Endothelial cell of umbilical vein (primary cell): ENCODE data around the gene VAC14. TPM values are rescaled to one million over a fixed set of nuclear protein-coding genes. Genes with fewer than 3 reads are reported as not detected.

Experiments used
- BruUV-seq: library from RNA; stranded (reverse); fragments of 400-500 nt; replicated peaks from 2 replicates; lab custom pipeline; 2021; lab: Mats Ljungman, UMichigan
- CTCF ChIA-PET: fragments of 300-600, 350-600 bp; sonication (Branson Sonifier 250); formaldehyde crosslinking; loops from one replicate; lab custom pipeline; 2021; ENCODE audit warnings: antibody characterized with exemption, inconsistent platforms; lab: Charles Lee
- POLR2A ChIA-PET: fragments of 300-600, 350-600 bp; sonication (Branson Sonifier 250); formaldehyde crosslinking; loops from one replicate; lab custom pipeline; 2021; ENCODE audit warnings: antibody characterized with exemption, inconsistent platforms; lab: Charles Lee
- DNase-seq: peaks from one replicate; pipeline ENCODE4 v3.0.0-alpha.2; 2011; ENCODE audit warnings: low read depth, low spot score
- FAIRE-seq: peaks from 2 replicates; lab custom pipeline; 2011; peaks lifted over from hg19 to GRCh38; lab: Jason Lieb, UNC
- H2AFZ ChIP-seq: 2 replicates; pipeline ENCODE4 v1.6.0; 2012; ENCODE audit warnings: low read depth, low read length, control low read depth, inconsistent platforms
- H3K27ac ChIP-seq: 2 replicates; pipeline ENCODE4 v1.5.1; 2011; ENCODE audit warnings: low read depth, mild to moderate bottlenecking, control low read depth, low read length, moderate library complexity; ENCODE audit not compliant: insufficient read depth
- H3K27me3 ChIP-seq, 2 experiments: 2 replicates each; pipeline versions ENCODE4 v1.6.0 to v1.6.1; 2011; ENCODE audit warnings: low read length in 2 of 2, mixed read lengths in 1 of 2; ENCODE audit not compliant: control insufficient read depth in 2 of 2, insufficient read depth in 2 of 2
- H3K36me3 ChIP-seq, 2 experiments: 2 replicates in 1 of 2; 3 replicates in 1 of 2; pipeline ENCODE4 v1.5.1; 2011; ENCODE audit warnings: low read length in 2 of 2, mild to moderate bottlenecking in 1 of 2, moderate library complexity in 1 of 2; ENCODE audit not compliant: control insufficient read depth in 2 of 2, insufficient read depth in 2 of 2; ENCODE audit errors: extremely low read depth in 1 of 2
- H3K4me1 ChIP-seq: 3 replicates; pipeline ENCODE4 v1.5.1; 2011; ENCODE audit warnings: mild to moderate bottlenecking, low read length; ENCODE audit not compliant: control insufficient read depth, insufficient read depth; ENCODE audit errors: extremely low read depth
- H3K4me2 ChIP-seq: 2 replicates; pipeline ENCODE4 v1.6.1; 2011; ENCODE audit warnings: low read length, control low read depth, mixed read lengths; ENCODE audit not compliant: insufficient read depth
- H3K4me3 ChIP-seq, 3 experiments: fragments of 200-600 bp in 1 of 3; sonication (generic), shearing (Covaris generic) in 1 of 3; replicated peaks in 1 of 3; 2 replicates each; pipeline ENCODE4 v1.5.1; 2011 to 2016; ENCODE audit warnings: control low read depth in 3 of 3, low read length in 3 of 3, mild to moderate bottlenecking in 2 of 3, inconsistent platforms in 1 of 3, low read depth in 1 of 3, moderate library complexity in 1 of 3; ENCODE audit not compliant: insufficient read depth in 1 of 3
- H3K79me2 ChIP-seq: 2 replicates; pipeline ENCODE4 v1.6.0; 2012; ENCODE audit warnings: low read length, inconsistent platforms; ENCODE audit not compliant: control insufficient read depth, insufficient read depth
- H3K9ac ChIP-seq: replicated peaks from 2 replicates; pipeline ENCODE3; 2011; ENCODE audit warnings: low read length, control low read depth; ENCODE audit not compliant: insufficient read depth; ENCODE audit errors: extremely low read depth
- H3K9me1 ChIP-seq: replicated peaks from 3 replicates; pipeline ENCODE4 v1.6.0; 2011; ENCODE audit warnings: mild to moderate bottlenecking, low read length; ENCODE audit not compliant: control insufficient read depth, insufficient read depth; ENCODE audit errors: extremely low read depth
- H3K9me3 ChIP-seq: replicated peaks from 2 replicates; pipeline ENCODE4 v1.5.1; 2012; ENCODE audit warnings: low read length, inconsistent platforms; ENCODE audit not compliant: control insufficient read depth, insufficient read depth
- H4K20me1 ChIP-seq: replicated peaks from 2 replicates; pipeline ENCODE3; 2011; ENCODE audit warnings: mild to moderate bottlenecking, low read length; ENCODE audit not compliant: control insufficient read depth, insufficient read depth; ENCODE audit errors: extremely low read depth
- EZH2 ChIP-seq: IDR thresholded peaks from 2 replicates; pipeline ENCODE4 v1.6.1; 2012; ENCODE audit warnings: borderline replicate concordance, low read depth, mild to moderate bottlenecking, moderate library complexity, low read length, inconsistent platforms; ENCODE audit not compliant: severe bottlenecking
- FOS ChIP-seq: IDR thresholded peaks from 2 replicates; pipeline ENCODE4 v1.6.1; 2011; ENCODE audit warnings: mild to moderate bottlenecking, low read length, moderate library complexity, borderline replicate concordance; ENCODE audit not compliant: insufficient read depth
- GATA2 ChIP-seq: IDR thresholded peaks from 2 replicates; pipeline ENCODE4 v1.7.0; 2011; ENCODE audit warnings: low read depth, mild to moderate bottlenecking, moderate library complexity, mixed read lengths, low read length; ENCODE audit not compliant: insufficient read length, insufficient read depth
- JUN ChIP-seq: IDR thresholded peaks from 2 replicates; pipeline ENCODE4 v1.6.1; 2011; ENCODE audit warnings: borderline replicate concordance, low read depth; ENCODE audit not compliant: insufficient read length, insufficient read depth
- MYC ChIP-seq: IDR thresholded peaks from one replicate; pipeline ENCODE4 v1.6.1; 2011; ENCODE audit warnings: mild to moderate bottlenecking, low read depth, low read length
- POLR2A ChIP-seq: IDR thresholded peaks from 2 replicates; pipeline ENCODE4 v1.6.1; 2012; ENCODE audit warnings: low read depth, mild to moderate bottlenecking, control low read depth, low read length
- POLR2AphosphoS5 ChIP-seq: IDR thresholded peaks from 2 replicates; pipeline ENCODE4 v1.6.1; 2012; ENCODE audit warnings: low read depth, mild to moderate bottlenecking, control low read depth, low read length, moderate library complexity; ENCODE audit not compliant: insufficient read depth
- dilution Hi-C: fragments of 300-500 bp; cut with MboI; formaldehyde crosslinking; loops from one replicate; pipeline ENCODE4 v1.15.0; 2019; ENCODE audit warnings: low sequenced_read_pairs; ENCODE audit not compliant: extremely low pct_ligation_motif_present
- intact Hi-C: fragments of 100-400 bp; cut with micrococcal nuclease; formaldehyde crosslinking; loops from one replicate; pipeline ENCODE4 v1.10.0; 2022
- polyA plus RNA-seq, 4 experiments: library from polyadenylated mRNA; depleted of rRNA in 3 of 4; stranded (reverse) in 3 of 4; unstranded in 1 of 4; fragments of >200 nt; gene quantifications; 2 replicates each; pipeline versions ENCODE4 v1.2.1 to v1.2.3, GENCODE V29; 2011 to 2012; ENCODE audit warnings: missing spikeins in 1 of 4
- total RNA-seq: library from RNA; stranded (reverse); gene quantifications from 2 replicates; pipeline ENCODE4 v1.2.3, GENCODE V29; 2021
- TF ChIP-seq, protein P1 (sequence below), 2 donors: IDR thresholded peaks; 1 replicate in 1 of 2; 2 replicates in 1 of 2; pipeline ENCODE4 v1.5.1; 2011; ENCODE audit warnings: low read length in 2 of 2, mild to moderate bottlenecking in 2 of 2, moderate library complexity in 2 of 2, control low read depth in 1 of 2, inconsistent platforms in 1 of 2, low read depth in 1 of 2; ENCODE audit not compliant: insufficient read depth in 1 of 2; ENCODE audit errors: extremely low read depth in 1 of 2
- TF ChIP-seq, protein P2 (sequence below): IDR thresholded peaks from 2 replicates; pipeline ENCODE4 v1.6.1; 2011; ENCODE audit not compliant: insufficient read depth, insufficient read length

The VAC14 gene
- total and polyA plus RNA-seq, 2 donors (not counting 3 experiments of a cell fraction or from before 2014, with no cell fraction given) = 37.6 to 57.9 TPM

DNA sequence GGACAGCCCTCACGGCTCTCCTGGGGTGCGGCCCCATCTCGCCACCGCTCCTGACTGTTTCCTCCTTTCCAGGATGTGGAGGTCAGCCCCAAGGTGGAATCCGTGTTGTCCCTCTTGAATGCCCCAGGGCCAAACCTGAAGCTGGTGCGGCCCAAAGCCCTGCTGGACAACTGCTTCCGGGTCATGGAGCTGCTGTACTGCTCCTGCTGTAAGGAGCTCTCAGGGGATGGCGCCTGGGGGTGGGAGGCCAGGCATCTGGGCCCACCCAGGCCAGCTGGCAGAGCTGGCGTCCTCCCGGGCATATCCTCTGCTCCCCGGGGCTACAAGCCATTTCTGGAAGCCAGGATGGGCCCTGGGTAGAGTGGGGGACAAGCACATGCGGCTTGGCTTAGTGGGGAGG lies 141.4 kb downstream of the VAC14 start:
- dilution Hi-C loops = loop anchor here (25.0 kb wide), 1 partner anchor 122 kb away; no protein-coding TSS in a partner anchor
- Histone ChIP-seq H3K9me1 (no peaks in the 10 kb centered on the region), H3K4me2 (no peak overlapping the region), H3K79me2 (no peaks in the 10 kb centered on the region), H3K36me3 (peaks cover 4 to 10% of the 10 kb centered on the region in 2 experiments), H4K20me1 (no peaks in the 10 kb centered on the region), H3K4me3 (no peak overlapping the region), H3K27ac (no peak overlapping the region), H3K9me3 (no peaks in the 10 kb centered on the region), H3K4me1 (no peaks in the 10 kb centered on the region), H3K9ac (no peak overlapping the region), H3K27me3 (no peaks in the 10 kb centered on the region), H2AFZ (no peak overlapping the region)
- DNase-seq (no peak), FAIRE-seq (no peak)
- CTCF ChIA-PET = interaction anchor here (1.0 to 4.2 kb wide), 2 partner anchors 111 to 151 kb away, joined by 4 to 19 read pairs; no protein-coding TSS in a partner anchor
- intact Hi-C loops = no loop called here
- no TSS peak for BruUV-seq
- POLR2A ChIA-PET = no interaction called here
- TF ChIP-seq POLR2AphosphoS5 (no peak), GATA2 (no peak), EZH2 (no peak), JUN (no peak), FOS (no peak), POLR2A (no peak), MYC (no peak)
- TF ChIP-seq, protein P1, sequence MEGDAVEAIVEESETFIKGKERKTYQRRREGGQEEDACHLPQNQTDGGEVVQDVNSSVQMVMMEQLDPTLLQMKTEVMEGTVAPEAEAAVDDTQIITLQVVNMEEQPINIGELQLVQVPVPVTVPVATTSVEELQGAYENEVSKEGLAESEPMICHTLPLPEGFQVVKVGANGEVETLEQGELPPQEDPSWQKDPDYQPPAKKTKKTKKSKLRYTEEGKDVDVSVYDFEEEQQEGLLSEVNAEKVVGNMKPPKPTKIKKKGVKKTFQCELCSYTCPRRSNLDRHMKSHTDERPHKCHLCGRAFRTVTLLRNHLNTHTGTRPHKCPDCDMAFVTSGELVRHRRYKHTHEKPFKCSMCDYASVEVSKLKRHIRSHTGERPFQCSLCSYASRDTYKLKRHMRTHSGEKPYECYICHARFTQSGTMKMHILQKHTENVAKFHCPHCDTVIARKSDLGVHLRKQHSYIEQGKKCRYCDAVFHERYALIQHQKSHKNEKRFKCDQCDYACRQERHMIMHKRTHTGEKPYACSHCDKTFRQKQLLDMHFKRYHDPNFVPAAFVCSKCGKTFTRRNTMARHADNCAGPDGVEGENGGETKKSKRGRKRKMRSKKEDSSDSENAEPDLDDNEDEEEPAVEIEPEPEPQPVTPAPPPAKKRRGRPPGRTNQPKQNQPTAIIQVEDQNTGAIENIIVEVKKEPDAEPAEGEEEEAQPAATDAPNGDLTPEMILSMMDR (IDR thresholded peaks at IDR 0.05; ENCODE audit: extremely low read depth in 1 of 2, insufficient read depth in 1 of 2, low read depth in 1 of 2, low read length in 2 of 2) = no peak
- TF ChIP-seq, protein P2, sequence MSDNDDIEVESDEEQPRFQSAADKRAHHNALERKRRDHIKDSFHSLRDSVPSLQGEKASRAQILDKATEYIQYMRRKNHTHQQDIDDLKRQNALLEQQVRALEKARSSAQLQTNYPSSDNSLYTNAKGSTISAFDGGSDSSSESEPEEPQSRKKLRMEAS = no peak
